ENCODE data around the gene MSANTD1.

The MSANTD1 gene

DNA sequence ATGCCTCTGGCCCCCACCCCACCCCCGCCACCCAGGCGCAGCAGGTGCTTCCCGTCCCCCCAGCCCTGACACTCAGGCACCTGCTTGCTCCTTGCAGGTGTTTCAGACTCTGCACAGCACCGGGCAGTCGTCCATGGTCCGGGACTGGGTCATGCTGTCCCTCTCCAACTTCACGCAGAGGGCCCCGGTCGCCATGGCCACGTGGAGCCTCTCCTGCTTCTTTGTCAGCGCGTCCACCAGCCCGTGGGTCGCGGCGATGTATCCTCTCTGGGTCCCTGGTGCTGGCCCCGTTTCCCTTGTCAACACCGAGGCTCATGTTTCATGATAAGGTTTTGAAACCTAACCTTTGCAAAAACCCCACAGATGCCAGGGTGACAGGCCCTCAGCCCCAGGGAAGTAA, 10.2 kb upstream of the MSANTD1 start:
- H3K27ac ChIP-seq (ENCODE audit: low read depth, low read length), result no peak overlapping the region
- H3K36me3 ChIP-seq (ENCODE audit: control insufficient read depth, low read length), result peaks cover 60% of the 10 kb centered on the region
- H3K4me3 ChIP-seq (ENCODE audit: low read length), result no peak overlapping the region
- H3F3A ChIP-seq (ENCODE audit: control insufficient read depth, insufficient read depth), result no peaks in the 10 kb centered on the region
- TF ChIP-seq EZH2phosphoT487 (IDR thresholded peaks at IDR 0.05; ENCODE audit: borderline replicate concordance, low read length), result no peak
- TF ChIP-seq, protein P1, sequence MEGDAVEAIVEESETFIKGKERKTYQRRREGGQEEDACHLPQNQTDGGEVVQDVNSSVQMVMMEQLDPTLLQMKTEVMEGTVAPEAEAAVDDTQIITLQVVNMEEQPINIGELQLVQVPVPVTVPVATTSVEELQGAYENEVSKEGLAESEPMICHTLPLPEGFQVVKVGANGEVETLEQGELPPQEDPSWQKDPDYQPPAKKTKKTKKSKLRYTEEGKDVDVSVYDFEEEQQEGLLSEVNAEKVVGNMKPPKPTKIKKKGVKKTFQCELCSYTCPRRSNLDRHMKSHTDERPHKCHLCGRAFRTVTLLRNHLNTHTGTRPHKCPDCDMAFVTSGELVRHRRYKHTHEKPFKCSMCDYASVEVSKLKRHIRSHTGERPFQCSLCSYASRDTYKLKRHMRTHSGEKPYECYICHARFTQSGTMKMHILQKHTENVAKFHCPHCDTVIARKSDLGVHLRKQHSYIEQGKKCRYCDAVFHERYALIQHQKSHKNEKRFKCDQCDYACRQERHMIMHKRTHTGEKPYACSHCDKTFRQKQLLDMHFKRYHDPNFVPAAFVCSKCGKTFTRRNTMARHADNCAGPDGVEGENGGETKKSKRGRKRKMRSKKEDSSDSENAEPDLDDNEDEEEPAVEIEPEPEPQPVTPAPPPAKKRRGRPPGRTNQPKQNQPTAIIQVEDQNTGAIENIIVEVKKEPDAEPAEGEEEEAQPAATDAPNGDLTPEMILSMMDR (IDR thresholded peaks at IDR 0.05; ENCODE audit: low read depth, low read length, poor library complexity, severe bottlenecking), result no peak
- no peaks in the 10 kb centered on the region for H3K9me3 ChIP-seq (ENCODE audit: control insufficient read depth, insufficient read depth, low read length)
- no peak overlapping the region for H3K4me2 ChIP-seq (ENCODE audit: low read length)
- H3K4me1 ChIP-seq (ENCODE audit: control insufficient read depth, low read length), result 0 out of 2 replicates have a peak, but pooled peaks cover 3% of the 10 kb centered on the region
- no peaks in the 10 kb centered on the region for H3K79me2 ChIP-seq (ENCODE audit: control insufficient read depth, low read length)
- no peaks in the 10 kb centered on the region for H3K27me3 ChIP-seq (ENCODE audit: control insufficient read depth, low read length)
- no peaks in the 10 kb centered on the region for H3K9me2 ChIP-seq (replicated peaks; ENCODE audit: control insufficient read depth, low read length)
- no peaks in the 10 kb centered on the region for H4K20me1 ChIP-seq (ENCODE audit: control insufficient read depth, insufficient read depth, low read depth, low read length)

DNA sequence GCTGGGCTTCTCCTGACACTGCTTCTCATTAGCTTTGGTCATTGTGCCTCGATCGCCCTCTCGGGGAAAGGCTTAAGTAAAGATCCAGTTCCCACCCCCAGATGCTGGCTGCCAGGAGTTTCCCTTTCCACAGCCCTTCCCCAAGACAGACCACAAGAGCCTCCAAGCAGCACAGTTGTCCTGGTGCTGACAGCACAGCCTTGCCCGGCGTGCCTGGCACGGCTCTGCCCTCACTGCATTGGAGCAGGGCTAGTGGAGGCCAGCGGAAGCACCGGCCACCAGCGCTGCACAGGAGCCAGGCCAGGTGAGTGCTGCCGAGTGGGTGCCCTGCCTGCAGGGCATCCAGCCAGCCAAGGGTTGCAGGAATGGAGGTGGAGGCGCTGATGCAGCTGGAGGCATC, 9.7 kb upstream of the MSANTD1 start:
- H3K4me3 ChIP-seq (ENCODE audit: low read length), result no peak overlapping the region
- no peaks in the 10 kb centered on the region for H3F3A ChIP-seq (ENCODE audit: control insufficient read depth, insufficient read depth)
- no peak for TF ChIP-seq EZH2phosphoT487 (IDR thresholded peaks at IDR 0.05; ENCODE audit: borderline replicate concordance, low read length)
- TF ChIP-seq, protein P1 (IDR thresholded peaks at IDR 0.05; ENCODE audit: low read depth, low read length, poor library complexity, severe bottlenecking), result no peak
- H3K27ac ChIP-seq (ENCODE audit: low read depth, low read length), result no peak overlapping the region
- no peak overlapping the region for H3K4me2 ChIP-seq (ENCODE audit: low read length)
- H4K20me1 ChIP-seq (ENCODE audit: control insufficient read depth, insufficient read depth, low read depth, low read length), result no peaks in the 10 kb centered on the region
- 0 out of 2 replicates have a peak, but pooled peaks cover 3% of the 10 kb centered on the region for H3K4me1 ChIP-seq (ENCODE audit: control insufficient read depth, low read length)
- H3K36me3 ChIP-seq (ENCODE audit: control insufficient read depth, low read length), result peaks cover 55% of the 10 kb centered on the region
- H3K9me2 ChIP-seq (replicated peaks; ENCODE audit: control insufficient read depth, low read length), result no peaks in the 10 kb centered on the region
- no peaks in the 10 kb centered on the region for H3K27me3 ChIP-seq (ENCODE audit: control insufficient read depth, low read length)
- H3K9me3 ChIP-seq (ENCODE audit: control insufficient read depth, insufficient read depth, low read length), result no peaks in the 10 kb centered on the region
- H3K79me2 ChIP-seq (ENCODE audit: control insufficient read depth, low read length), result no peaks in the 10 kb centered on the region

DNA sequence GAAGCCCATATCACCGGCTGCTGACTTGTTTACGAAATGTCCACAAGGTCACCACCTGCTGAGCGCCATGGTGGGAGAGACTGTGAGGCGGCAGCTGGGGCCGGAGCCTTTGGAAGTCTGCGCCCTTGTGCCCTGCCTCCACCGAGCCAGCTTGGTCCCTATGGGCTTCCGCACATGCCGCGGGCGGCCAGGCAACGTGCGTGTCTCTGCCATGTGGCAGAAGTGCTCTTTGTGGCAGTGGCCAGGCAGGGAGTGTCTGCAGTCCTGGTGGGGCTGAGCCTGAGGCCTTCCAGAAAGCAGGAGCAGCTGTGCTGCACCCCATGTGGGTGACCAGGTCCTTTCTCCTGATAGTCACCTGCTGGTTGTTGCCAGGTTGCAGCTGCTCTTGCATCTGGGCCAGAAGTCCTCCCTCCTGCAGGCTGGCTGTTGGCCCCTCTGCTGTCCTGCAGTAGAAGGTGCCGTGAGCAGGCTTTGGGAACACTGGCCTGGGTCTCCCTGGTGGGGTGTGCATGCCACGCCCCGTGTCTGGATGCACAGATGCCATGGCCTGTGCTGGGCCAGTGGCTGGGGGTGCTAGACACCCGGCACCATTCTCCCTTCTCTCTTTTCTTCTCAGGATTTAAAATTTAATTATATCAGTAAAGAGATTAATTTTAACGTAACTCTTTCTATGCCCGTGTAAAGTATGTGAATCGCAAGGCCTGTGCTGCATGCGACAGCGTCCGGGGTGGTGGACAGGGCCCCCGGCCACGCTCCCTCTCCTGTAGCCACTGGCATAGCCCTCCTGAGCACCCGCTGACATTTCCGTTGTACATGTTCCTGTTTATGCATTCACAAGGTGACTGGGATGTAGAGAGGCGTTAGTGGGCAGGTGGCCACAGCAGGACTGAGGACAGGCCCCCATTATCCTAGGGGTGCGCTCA, 8.7 kb upstream of the MSANTD1 start:
- peaks cover 47% of the 10 kb centered on the region for H3K36me3 ChIP-seq (ENCODE audit: control insufficient read depth, low read length)

More for the DNA sequence above, 8.7 kb upstream of the MSANTD1 start:
- no peak for TF ChIP-seq EZH2phosphoT487 (IDR thresholded peaks at IDR 0.05; ENCODE audit: borderline replicate concordance, low read length)
- TF ChIP-seq, protein P1 (IDR thresholded peaks at IDR 0.05; ENCODE audit: low read depth, low read length, poor library complexity, severe bottlenecking), result no peak
- Histone ChIP-seq H3K9me2 (replicated peaks; ENCODE audit: control insufficient read depth, low read length) (no peaks in the 10 kb centered on the region), H3K4me2 (ENCODE audit: low read length) (no peak overlapping the region), H3K9me3 (ENCODE audit: control insufficient read depth, insufficient read depth, low read length) (no peaks in the 10 kb centered on the region), H3K4me3 (ENCODE audit: low read length) (no peak overlapping the region), H3K79me2 (ENCODE audit: control insufficient read depth, low read length) (no peaks in the 10 kb centered on the region), H3K27me3 (ENCODE audit: control insufficient read depth, low read length) (no peaks in the 10 kb centered on the region), H4K20me1 (ENCODE audit: control insufficient read depth, insufficient read depth, low read depth, low read length) (no peaks in the 10 kb centered on the region), H3K27ac (ENCODE audit: low read depth, low read length) (no peak overlapping the region), H3K4me1 (ENCODE audit: control insufficient read depth, low read length) (0 out of 2 replicates have a peak, but pooled peaks cover 3% of the 10 kb centered on the region), H3F3A (ENCODE audit: control insufficient read depth, insufficient read depth) (no peaks in the 10 kb centered on the region)
